HEK293 (cell line): ENCODE results near the gene TFR2.

Experiments used
- BCL11A ChIP-seq: fragments of 450-650 bp; formaldehyde crosslinking; IDR thresholded peaks from 2 replicates; pipeline ENCODE4 v1.5.1; 2016; ENCODE audit warnings: low read depth, missing biosample characterization, missing genetic modification characterization
- CTCF ChIP-seq: fragments of 450-650 bp; formaldehyde crosslinking; IDR thresholded peaks from 2 replicates; pipeline ENCODE4 v1.5.1; 2016; ENCODE audit warnings: missing biosample characterization, missing genetic modification characterization
- ELK4 ChIP-seq: IDR thresholded peaks from 2 replicates; pipeline ENCODE4 v1.6.1; 2011; ENCODE audit warnings: mild to moderate bottlenecking, low read depth, low read length, borderline replicate concordance
- HOXD13 ChIP-seq: sonication (generic); formaldehyde crosslinking; IDR thresholded peaks from 2 replicates; pipeline ENCODE4 v1.8.0; 2022; ENCODE audit warnings: missing genetic modification reagents, borderline replicate concordance
- KLF1 ChIP-seq: fragments of 450-650 bp; formaldehyde crosslinking; IDR thresholded peaks from 2 replicates; pipeline ENCODE4 v1.5.1; 2016; ENCODE audit warnings: missing biosample characterization, missing genetic modification characterization
- KLF16 ChIP-seq: fragments of 450-650 bp; formaldehyde crosslinking; IDR thresholded peaks from 2 replicates; pipeline ENCODE4 v1.5.1; 2017; ENCODE audit warnings: missing biosample characterization, missing genetic modification characterization
- REST ChIP-seq: fragments of 450-650 bp; formaldehyde crosslinking; IDR thresholded peaks from 2 replicates; pipeline ENCODE4 v1.5.1; 2016; ENCODE audit warnings: missing biosample characterization, missing genetic modification characterization
- YY1 ChIP-seq: fragments of 450-650 bp; formaldehyde crosslinking; IDR thresholded peaks from 2 replicates; pipeline ENCODE4 v1.5.1; 2018; ENCODE audit warnings: missing biosample characterization, missing genetic modification characterization
- ZNF26 ChIP-seq: fragments of 450-650 bp; formaldehyde crosslinking; IDR thresholded peaks from 2 replicates; pipeline ENCODE4 v1.5.1; 2016; ENCODE audit warnings: missing biosample characterization, missing genetic modification characterization
- ZNF394 ChIP-seq: fragments of 450-650 bp; formaldehyde crosslinking; IDR thresholded peaks from 2 replicates; pipeline ENCODE4 v1.5.1; 2016; ENCODE audit warnings: missing biosample characterization, missing genetic modification characterization, mild to moderate bottlenecking, moderate library complexity, borderline replicate concordance
- ZNF416 ChIP-seq: fragments of 450-650 bp; formaldehyde crosslinking; IDR thresholded peaks from 2 replicates; pipeline ENCODE4 v1.5.1; 2016; ENCODE audit warnings: missing biosample characterization, missing genetic modification characterization
- ZNF518A ChIP-seq: fragments of 450-650 bp; formaldehyde crosslinking; conservative IDR thresholded peaks from 2 replicates; pipeline ENCODE4 v1.5.1; 2016; ENCODE audit warnings: low read depth, missing biosample characterization, missing genetic modification characterization

- TF ChIP-seq KLF1 (no peak), ELK4 (no peak), CTCF (tag by site-specific recombination) (no peak), ZNF416 (tag by site-specific recombination) (no peak), HOXD13 (no peak), ZNF518A (tag by site-specific recombination) (no peak), YY1 (tag by site-specific recombination) (no peak), KLF16 (tag by site-specific recombination) (no peak), ZNF26 (tag by site-specific recombination) (no peak), REST (no peak), BCL11A (no peak), ZNF394 (tag by site-specific recombination) (no peak)
These were observed 47.0 kb upstream of the TFR2 start for GRCh38 chr7:100688326-100688860.
